Neural cell (in vitro differentiated cells): ENCODE results near the gene DNAAF1. TPM values are rescaled to one million over a fixed set of nuclear protein-coding genes. Genes with fewer than 3 reads are reported as not detected.

ENCODE experiments used
- H2AFZ ChIP-seq: fragments of 200-600, 300-800 bp; sonication (generic), shearing (Covaris generic); 2 replicates; pipeline ENCODE4 v1.6.0; 2014; ENCODE audit warnings: low read depth, mild to moderate bottlenecking, antibody characterized with exemption, low read length, moderate library complexity
- H3F3A ChIP-seq: fragments of 200-600 bp; shearing (Covaris generic); 2 replicates; pipeline ENCODE4 v1.6.1; 2016; ENCODE audit warnings: mild to moderate bottlenecking, moderate library complexity, mixed read lengths, antibody characterized with exemption, low read length; ENCODE audit not compliant: insufficient read depth, poor library complexity, severe bottlenecking
- H3K27ac ChIP-seq: fragments of 200-600, 300-800 bp; sonication (generic), shearing (Covaris generic); 2 replicates; pipeline ENCODE4 v1.5.1; 2014; ENCODE audit warnings: mild to moderate bottlenecking, low read length, moderate library complexity
- H3K27me3 ChIP-seq: fragments of 300-800, 200-600 bp; sonication (generic), shearing (Covaris generic); 2 replicates; pipeline ENCODE4 v1.6.0; 2014; ENCODE audit warnings: mild to moderate bottlenecking, low read depth, low read length, moderate library complexity; ENCODE audit not compliant: insufficient read depth
- H3K36me3 ChIP-seq: fragments of 300-800, 200-600 bp; sonication (generic), shearing (Covaris generic); 2 replicates; pipeline ENCODE4 v1.5.1; 2014; ENCODE audit warnings: mild to moderate bottlenecking, antibody characterized with exemption, low read length, moderate library complexity; ENCODE audit not compliant: insufficient read depth
- H3K4me2 ChIP-seq: fragments of 300-800, 200-600 bp; sonication (generic), shearing (Covaris generic); 2 replicates; pipeline ENCODE4 v1.6.0; 2014; ENCODE audit warnings: mild to moderate bottlenecking, low read length
- H3K4me3 ChIP-seq: fragments of 300-800, 200-600 bp; sonication (generic), shearing (Covaris generic); 2 replicates; pipeline ENCODE4 v1.5.1; 2014; ENCODE audit warnings: mild to moderate bottlenecking, low read length, moderate library complexity
- H3K79me2 ChIP-seq: fragments of 200-600 bp; shearing (Covaris generic); replicated peaks from 2 replicates; pipeline ENCODE4 v1.6.0; 2014; ENCODE audit warnings: mild to moderate bottlenecking, low read length, moderate library complexity; ENCODE audit not compliant: insufficient read depth
- H3K9ac ChIP-seq: fragments of 300-800, 200-600 bp; sonication (generic), shearing (Covaris generic); 2 replicates; pipeline ENCODE4 v1.6.1; 2016; ENCODE audit warnings: mild to moderate bottlenecking, low read length, mixed read lengths
- H3K9me2 ChIP-seq: fragments of 200-600 bp; shearing (Covaris generic); 2 replicates; pipeline ENCODE4 v1.6.1; 2016; ENCODE audit warnings: mild to moderate bottlenecking, low read length, mixed read lengths; ENCODE audit not compliant: insufficient read depth
- H3K9me3 ChIP-seq: fragments of 200-600, 300-800 bp; sonication (generic), shearing (Covaris generic); 2 replicates; pipeline ENCODE4 v1.6.1; 2016; ENCODE audit warnings: mild to moderate bottlenecking, mixed run types, low read length, moderate library complexity, mixed read lengths
- H4K20me1 ChIP-seq: fragments of 200-600 bp; shearing (Covaris generic); 2 replicates; pipeline ENCODE4 v1.6.1; 2016; ENCODE audit warnings: mild to moderate bottlenecking, mixed run types; ENCODE audit not compliant: insufficient read depth
- CTCF ChIP-seq: fragments of 450-650 bp; IDR thresholded peaks from 2 replicates; pipeline ENCODE4 v1.5.1; 2014; ENCODE audit warnings: antibody characterized with exemption, mild to moderate bottlenecking, moderate library complexity; ENCODE audit not compliant: poor library complexity, severe bottlenecking
- EP300 ChIP-seq: fragments of 450-650 bp; conservative IDR thresholded peaks from 2 replicates; pipeline ENCODE4 v1.6.1; 2014; ENCODE audit warnings: antibody characterized with exemption, mild to moderate bottlenecking, moderate library complexity; ENCODE audit not compliant: poor library complexity, severe bottlenecking
- EZH2 ChIP-seq: fragments of 200-600, 300-800 bp; shearing (Covaris generic), sonication (generic); IDR thresholded peaks from 2 replicates; pipeline ENCODE4 v1.6.1; 2014; ENCODE audit warnings: antibody characterized with exemption, low read length, borderline replicate concordance, mild to moderate bottlenecking; ENCODE audit not compliant: insufficient read depth, poor library complexity, severe bottlenecking
- MXI1 ChIP-seq: fragments of 450-650 bp; conservative IDR thresholded peaks from 2 replicates; pipeline ENCODE4 v1.6.1; 2014; ENCODE audit warnings: antibody characterized with exemption, mild to moderate bottlenecking; ENCODE audit not compliant: poor library complexity, severe bottlenecking
- POLR2AphosphoS5 ChIP-seq: IDR thresholded peaks from 2 replicates; pipeline ENCODE4 v1.6.1; 2012
- RAD21 ChIP-seq: fragments of 450-650 bp; conservative IDR thresholded peaks from 2 replicates; pipeline ENCODE4 v1.6.1; 2014; ENCODE audit warnings: antibody characterized with exemption, mild to moderate bottlenecking, moderate library complexity
- REST ChIP-seq: IDR thresholded peaks from 2 replicates; pipeline ENCODE4 v1.6.1; 2012; ENCODE audit warnings: borderline replicate concordance
- SMC3 ChIP-seq: fragments of 450-650 bp; conservative IDR thresholded peaks from 2 replicates; pipeline ENCODE4 v1.6.1; 2014; ENCODE audit warnings: antibody characterized with exemption, mild to moderate bottlenecking, moderate library complexity; ENCODE audit not compliant: poor library complexity
- TAF1 ChIP-seq: IDR thresholded peaks from 2 replicates; pipeline ENCODE4 v1.6.1; 2012; ENCODE audit warnings: low read depth
- polyA plus RNA-seq: library from polyadenylated mRNA; depleted of rRNA; stranded (reverse); fragments of >200 nt; gene quantifications from 2 replicates; pipeline ENCODE4 v1.2.3, GENCODE V29; 2014

The DNAAF1 gene
- polyA plus RNA-seq, 1 donor from 2014 or later, result 0.71 TPM

GRCh38 chr16:84139628-84140258 is 5.4 kb upstream of the DNAAF1 start:
- Histone ChIP-seq H3K79me2 (peaks cover 76% of the 10 kb centered on the region), H3K9me3 (no peaks in the 10 kb centered on the region), H3K27ac (no peak overlapping the region), H3K9ac (no peak overlapping the region), H3K9me2 (no peaks in the 10 kb centered on the region), H3K36me3 (peaks cover 5% of the 10 kb centered on the region), H2AFZ (no peak overlapping the region), H3K4me2 (no peak overlapping the region), H4K20me1 (no peaks in the 10 kb centered on the region), H3F3A (no peaks in the 10 kb centered on the region), H3K4me3 (no peak overlapping the region), H3K27me3 (no peaks in the 10 kb centered on the region)
- TF ChIP-seq SMC3 (no peak), TAF1 (no peak), EZH2 (no peak)

GRCh38 chr16:84141143-84141670 is 3.9 kb upstream of the DNAAF1 start:
- H3K4me2 ChIP-seq, result no peak overlapping the region

More at GRCh38 chr16:84141143-84141670, 3.9 kb upstream of the DNAAF1 start:
- no peaks in the 10 kb centered on the region for H3K9me2 ChIP-seq
- H3K36me3 ChIP-seq, result peaks cover 5% of the 10 kb centered on the region
- H3K79me2 ChIP-seq, result peaks cover 69% of the 10 kb centered on the region
- no peak overlapping the region for H3K9ac ChIP-seq
- H3K9me3 ChIP-seq, result no peaks in the 10 kb centered on the region
- no peak overlapping the region for H2AFZ ChIP-seq
- H3F3A ChIP-seq, result no peaks in the 10 kb centered on the region
- TF ChIP-seq EZH2, result no peak
- no peak for TF ChIP-seq CTCF
- no peak for TF ChIP-seq RAD21
- no peak for TF ChIP-seq REST
- TF ChIP-seq EP300, result no peak
- TF ChIP-seq POLR2AphosphoS5, result no peak
- TF ChIP-seq SMC3, result no peak
- TF ChIP-seq MXI1, result no peak
- TF ChIP-seq TAF1, result no peak
- H3K27me3 ChIP-seq, result no peaks in the 10 kb centered on the region
- no peak overlapping the region for H3K27ac ChIP-seq
- no peak overlapping the region for H3K4me3 ChIP-seq
- no peaks in the 10 kb centered on the region for H4K20me1 ChIP-seq
